Right ventricle myocardium superior (tissue), 1 donor: ENCODE results near the gene LYSMD4. TPM values are rescaled to one million over a fixed set of nuclear protein-coding genes. Genes with fewer than 3 reads are reported as not detected.

ENCODE experiments used
- ATAC-seq: fragments of 200-7000 bp; cut with Tn5 transposase; one replicate; pipeline ENCODE4 v1.9.1; 2020; ENCODE audit warnings: mild to moderate bottlenecking; ENCODE audit not compliant: poor library complexity
- DNase-seq: peaks from one replicate; pipeline ENCODE4 v3.0.0-alpha.2; 2020
- intact Hi-C: fragments of 100-400 bp; cut with DNase I; formaldehyde crosslinking; loops from one replicate; pipeline ENCODE4 v1.11.2; 2022
- total RNA-seq: library from RNA; stranded (reverse); fragmentation: NEBNext Ultra II Directional; extraction: Animal tissue kit (Norgen Biotek cat#: 25700); gene quantifications from one replicate; pipeline ENCODE4 v1.2.1, GENCODE V29; 2021
- donor health status: DM: no; HTN: yes; CAD: no; lungs with severe emphysema.

Gene LYSMD4
- total RNA-seq, 1 donor from 2014 or later: 9.8 TPM

- ATAC-seq (peak; percentile 12), DNase-seq (peak; percentile 60)
- intact Hi-C loops: no loop called here
These were observed 428 bp downstream of the LYSMD4 start for GRCh38 chr15:99732751-99733267.

DNA sequence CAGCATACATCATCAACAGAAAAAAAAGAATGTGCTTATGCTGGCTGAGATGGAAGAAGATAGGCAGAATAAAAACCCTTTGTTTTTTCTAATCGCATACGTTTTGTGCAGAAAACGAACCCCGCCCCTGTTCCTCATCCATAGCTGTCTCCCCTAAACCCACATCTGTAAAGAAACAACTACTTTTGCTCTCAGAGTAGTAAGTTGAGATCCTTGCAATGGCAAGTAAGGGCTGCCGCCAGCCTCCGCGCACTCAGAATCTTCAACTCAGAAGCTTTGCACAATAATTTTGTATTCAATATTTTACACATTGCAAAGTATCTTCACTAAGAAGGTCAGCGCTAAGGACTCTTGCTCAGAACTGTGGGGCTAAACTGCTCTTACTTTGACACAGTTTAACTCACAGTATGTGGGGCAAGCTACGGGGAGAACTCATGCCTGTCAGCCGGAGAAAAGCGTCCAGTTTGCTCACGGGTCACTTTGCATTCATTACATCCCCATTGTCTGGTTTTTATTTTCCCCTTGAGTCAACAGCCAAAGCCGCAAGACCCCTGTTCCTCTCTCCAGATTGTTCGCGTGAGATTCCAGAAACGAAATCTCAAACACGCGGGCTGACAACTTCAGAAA lies 1.0 kb downstream of the LYSMD4 start:
- ATAC-seq (peak; percentile 14), DNase-seq (no peak)
- intact Hi-C loops: no loop called here

DNA sequence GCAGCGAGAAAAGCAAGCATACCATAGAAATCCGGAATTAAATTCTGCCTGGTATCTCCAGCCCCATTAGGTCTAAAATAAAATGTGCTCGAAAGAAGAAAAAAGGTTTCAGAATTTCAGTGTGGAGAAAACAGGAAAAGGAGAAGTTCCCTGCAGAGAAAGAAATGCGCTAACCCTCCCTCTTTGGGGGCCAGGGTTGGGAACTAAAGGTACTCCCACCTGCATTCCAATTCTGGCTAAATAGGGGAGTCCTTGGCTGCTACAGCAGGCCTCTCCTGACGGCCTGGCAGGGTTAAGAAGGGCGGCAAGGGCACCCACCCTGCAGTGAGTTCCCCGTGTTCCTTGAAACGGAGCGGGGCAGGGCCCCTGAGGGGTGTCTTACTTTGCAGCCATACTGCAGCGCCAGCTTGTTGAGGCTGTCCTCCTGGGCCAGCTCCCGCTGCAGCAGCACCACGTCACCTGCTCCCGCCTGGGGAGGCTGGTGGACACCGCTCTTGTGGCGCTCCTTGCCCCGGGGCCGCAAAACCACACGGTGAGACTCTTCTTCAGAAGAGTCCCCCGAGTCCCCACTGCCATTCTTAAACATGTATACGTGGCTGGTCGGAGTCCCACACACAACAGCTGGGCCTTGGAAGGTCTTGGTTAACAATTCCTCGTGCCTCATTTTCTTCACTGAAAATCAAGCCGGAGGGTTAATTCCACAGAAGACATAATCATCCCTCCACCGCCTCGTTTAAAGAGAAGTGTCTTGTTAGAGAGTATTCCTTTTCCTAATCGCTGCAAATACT lies 1.7 kb downstream of the LYSMD4 start:
- ATAC-seq (no peak), DNase-seq (no peak)
- intact Hi-C loops: no loop called here

GRCh38 chr15:99729920-99730319 lies 3.3 kb downstream of the LYSMD4 start:
- no peak for DNase-seq
- intact Hi-C loops: no loop called here
- ATAC-seq: peak; percentile 29

- intact Hi-C loops: no loop called here
These were observed 3.9 kb downstream of the LYSMD4 start for GRCh38 chr15:99729327-99729726.

GRCh38 chr15:99728916-99729315 lies 4.3 kb downstream of the LYSMD4 start:
- ATAC-seq (no peak), DNase-seq (no peak)
- intact Hi-C loops: no loop called here

More at GRCh38 chr15:99729327-99729726, 3.9 kb downstream of the LYSMD4 start:
- ATAC-seq: no peak
- no peak for DNase-seq

DNA sequence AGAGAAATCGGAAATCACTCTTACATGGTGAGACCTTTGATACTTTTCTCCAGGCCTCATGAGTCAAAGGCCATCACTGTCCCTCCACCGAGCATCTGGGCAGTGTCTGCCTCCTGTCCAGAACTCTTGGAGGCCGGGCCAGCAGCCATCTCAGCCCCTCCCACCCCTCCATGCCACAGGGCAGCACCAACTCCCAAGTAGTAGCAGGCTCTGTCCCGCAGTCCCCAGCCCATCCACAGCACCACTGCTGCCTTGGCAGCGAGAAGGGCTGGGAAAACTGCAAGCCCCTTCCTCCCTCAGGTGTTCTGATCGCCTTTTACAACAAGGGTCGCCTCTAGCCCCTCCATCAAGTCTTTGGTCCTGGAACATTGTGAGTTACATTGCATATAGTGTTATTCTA lies 5.5 kb downstream of the LYSMD4 start:
- DNase-seq (no peak), ATAC-seq (no peak)
- intact Hi-C loops: no loop called here

- intact Hi-C loops: no loop called here
- DNase-seq (no peak), ATAC-seq (no peak)
These were observed 5.9 kb downstream of the LYSMD4 start for GRCh38 chr15:99727330-99727729.

DNA sequence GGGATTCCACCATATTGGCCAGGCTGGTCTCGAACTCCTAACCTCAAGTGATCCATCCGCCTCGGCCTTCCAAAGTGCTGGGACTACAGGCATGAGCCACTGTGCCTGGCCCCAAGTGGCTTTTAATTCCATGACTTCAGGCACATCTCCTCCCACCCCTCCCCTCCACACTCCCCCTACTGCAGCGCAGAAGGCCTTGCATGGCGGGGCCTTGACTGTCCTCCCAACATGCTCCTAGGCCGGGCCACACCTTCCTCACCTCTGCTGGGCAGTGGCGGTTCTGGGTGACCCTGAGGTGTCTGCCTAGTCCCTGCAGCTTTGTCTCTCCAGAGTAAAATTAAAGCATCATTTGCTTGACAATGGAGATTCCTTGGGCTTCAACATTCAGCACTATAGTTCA lies 6.9 kb downstream of the LYSMD4 start:
- ATAC-seq (no peak), DNase-seq (no peak)
- intact Hi-C loops: no loop called here

GRCh38 chr15:99722406-99722805 lies 10.8 kb downstream of the LYSMD4 start:
- ATAC-seq (no peak), DNase-seq (no peak)
- intact Hi-C loops: no loop called here

DNA sequence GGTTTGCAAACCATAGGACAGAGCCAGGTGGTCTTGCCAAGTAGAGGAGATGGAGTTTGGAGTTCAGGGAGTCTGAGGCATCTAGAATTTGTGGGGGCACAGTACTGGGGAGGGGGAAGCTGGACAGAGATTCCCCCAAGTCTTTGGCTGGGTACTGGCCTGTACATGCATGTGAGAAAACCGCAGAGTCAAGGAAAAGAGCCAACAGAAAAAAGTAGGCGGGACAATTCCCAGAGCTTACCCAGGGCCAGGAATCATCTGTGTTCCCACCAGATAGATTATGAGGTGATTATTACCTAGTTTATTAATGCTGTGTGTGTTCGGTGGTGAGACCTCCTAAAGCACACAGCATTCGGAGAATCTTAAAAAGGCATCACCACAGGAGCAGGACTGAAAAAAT lies 11.3 kb downstream of the LYSMD4 start:
- DNase-seq (no peak), ATAC-seq (no peak)
- intact Hi-C loops: no loop called here

DNA sequence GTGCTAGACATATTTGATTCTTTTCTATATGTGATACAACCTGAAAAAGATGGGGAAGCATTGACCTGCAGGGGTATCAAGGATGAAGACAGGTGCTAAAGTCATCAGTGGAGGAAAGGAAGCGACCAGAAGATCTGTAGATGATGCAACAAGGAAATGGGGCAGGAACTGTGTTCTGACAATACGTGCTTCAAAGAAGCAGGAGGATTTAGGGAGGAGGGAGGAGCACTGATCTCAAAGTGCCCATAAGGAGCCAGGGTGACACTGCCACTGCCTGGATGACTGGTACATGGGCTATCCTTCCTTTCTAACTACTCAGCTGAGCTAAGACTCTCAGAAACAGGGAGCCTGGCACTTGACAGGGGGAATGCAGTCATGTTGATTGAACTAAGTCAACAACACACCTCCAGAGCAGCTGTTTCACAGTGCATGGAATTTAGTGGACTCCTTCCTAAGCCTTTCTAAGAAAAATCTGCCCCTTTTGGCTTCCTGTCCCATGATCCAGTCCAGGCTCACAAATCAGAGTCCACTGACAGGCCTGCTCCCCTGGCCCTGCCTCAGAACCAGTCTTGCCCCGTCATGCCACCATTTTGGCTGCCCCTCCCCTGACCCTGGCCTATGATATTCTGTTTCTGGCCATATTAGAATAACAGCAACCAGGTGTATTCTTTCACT lies 12.0 kb downstream of the LYSMD4 start:
- ATAC-seq (no peak), DNase-seq (no peak)
- intact Hi-C loops: no loop called here

GRCh38 chr15:99720533-99720932 lies 12.7 kb downstream of the LYSMD4 start:
- DNase-seq: no peak
- intact Hi-C loops: no loop called here
- no peak for ATAC-seq

GRCh38 chr15:99719096-99719541 lies 14.1 kb downstream of the LYSMD4 start:
- ATAC-seq (no peak), DNase-seq (no peak)
- intact Hi-C loops: no loop called here

- DNase-seq (no peak), ATAC-seq (no peak)
- intact Hi-C loops: no loop called here
These were observed 14.8 kb downstream of the LYSMD4 start for GRCh38 chr15:99718421-99718820.

GRCh38 chr15:99717161-99718009 lies 15.9 kb downstream of the LYSMD4 start:
- DNase-seq (peak; percentile 66), ATAC-seq (peak; percentile 72)
- intact Hi-C loops: no loop called here

DNA sequence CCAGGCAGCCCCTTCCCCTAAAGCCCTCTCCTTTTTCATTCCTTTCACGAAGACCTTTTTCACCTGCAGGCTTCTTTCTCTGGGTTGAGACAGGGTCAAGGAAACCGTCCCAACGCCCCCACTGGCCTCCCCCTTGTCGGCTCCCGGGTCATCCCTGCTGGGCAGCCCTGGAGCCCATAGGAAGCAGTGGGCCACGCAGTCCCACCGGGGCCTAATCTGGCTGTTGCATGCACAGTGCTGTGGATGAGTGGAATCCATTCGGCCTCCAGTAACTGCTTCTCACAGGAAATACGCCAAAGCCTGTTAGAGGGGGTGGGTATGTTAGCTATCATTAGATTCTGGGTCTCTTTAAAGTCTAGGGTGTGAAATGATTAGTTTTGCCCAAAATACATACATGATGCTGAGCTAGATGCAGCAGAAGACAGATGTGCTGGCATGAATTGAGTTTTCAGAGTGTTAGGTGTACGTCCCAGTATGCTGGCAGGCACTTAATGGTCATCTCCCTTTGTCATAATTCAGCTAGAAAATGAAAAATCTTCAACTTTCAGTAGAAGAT lies 16.6 kb downstream of the LYSMD4 start:
- ATAC-seq (peak; percentile 16), DNase-seq (no peak)
- intact Hi-C loops: no loop called here

DNA sequence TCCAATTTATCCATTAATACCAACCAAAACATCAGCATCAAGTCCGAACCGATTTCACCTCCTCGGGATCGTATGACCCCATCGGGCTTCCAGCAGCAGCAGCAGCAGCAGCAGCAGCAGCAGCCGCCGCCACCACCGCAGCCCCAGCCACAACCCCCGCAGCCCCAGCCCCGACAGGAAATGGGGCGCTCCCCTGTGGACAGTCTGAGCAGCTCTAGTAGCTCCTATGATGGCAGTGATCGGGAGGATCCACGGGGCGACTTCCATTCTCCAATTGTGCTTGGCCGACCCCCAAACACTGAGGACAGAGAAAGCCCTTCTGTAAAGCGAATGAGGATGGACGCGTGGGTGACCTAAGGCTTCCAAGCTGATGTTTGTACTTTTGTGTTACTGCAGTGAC lies 20.8 kb downstream of the LYSMD4 start:
- ATAC-seq (no peak), DNase-seq (no peak)
- intact Hi-C loops: no loop called here
